ENCODE results near the gene DAPK3.
"Not testable (repeated sequence)": the region's sequence is repeated elsewhere in the genome, so short reads cannot be mapped to it uniquely, and the experiment has no call there.

The DAPK3 gene

GRCh38 chr19:3955276-3955675, 15.6 kb downstream of the DAPK3 start:
- DNase-seq (ENCODE audit: low read depth in 2 of 2): not testable (repeated sequence)

- no peak for DNase-seq (ENCODE audit: low read depth in 2 of 2)
Measured at GRCh38 chr19:3954107-3954506, 16.8 kb downstream of the DAPK3 start.

- DNase-seq (ENCODE audit: low read depth in 2 of 2): not testable (repeated sequence)
Measured at GRCh38 chr19:3952755-3953276, 18.1 kb downstream of the DAPK3 start.

GRCh38 chr19:3950871-3951861, 19.7 kb downstream of the DAPK3 start:
- DNase-seq (ENCODE audit: low read depth in 2 of 2): no peak

- DNase-seq (ENCODE audit: low read depth in 2 of 2): no peak
Measured at GRCh38 chr19:3949997-3950859, 20.7 kb downstream of the DAPK3 start.

- no peak for DNase-seq (ENCODE audit: low read depth in 2 of 2)
Measured at GRCh38 chr19:3949294-3949693, 21.6 kb downstream of the DAPK3 start.

GRCh38 chr19:3947316-3947933, 23.5 kb downstream of the DAPK3 start:
- not testable (repeated sequence) for DNase-seq (ENCODE audit: low read depth in 2 of 2)

GRCh38 chr19:3945838-3946237, 25.1 kb downstream of the DAPK3 start:
- no peak for DNase-seq (ENCODE audit: low read depth in 2 of 2)

- DNase-seq (ENCODE audit: low read depth in 2 of 2): no peak
Measured at GRCh38 chr19:3944018-3944721, 26.7 kb downstream of the DAPK3 start.

- no peak for DNase-seq (ENCODE audit: low read depth in 2 of 2)
Measured at GRCh38 chr19:3942790-3943409, 28.0 kb downstream of the DAPK3 start.

- not testable (repeated sequence) for DNase-seq (ENCODE audit: low read depth in 2 of 2)
Measured at GRCh38 chr19:3938300-3938950, 32.5 kb downstream of the DAPK3 start.

GRCh38 chr19:3936506-3937442, 34.1 kb downstream of the DAPK3 start:
- DNase-seq (ENCODE audit: low read depth in 2 of 2): no peak

GRCh38 chr19:3932931-3933810, 37.7 kb downstream of the DAPK3 start, which contains the start of gene NMRK2:
NMRK2 (plus strand) TSS chr19:3933069; CDS start chr19:3933672, 603 bp downstream.
- DNase-seq (ENCODE audit: low read depth in 2 of 2): no peak

- DNase-seq (ENCODE audit: low read depth in 2 of 2): no peak
Measured at GRCh38 chr19:3931041-3931440, 39.9 kb downstream of the DAPK3 start.

- no peak for DNase-seq (ENCODE audit: low read depth in 2 of 2)
Measured at GRCh38 chr19:3923912-3924311, 47.0 kb downstream of the DAPK3 start.

GRCh38 chr19:3923096-3923758, 47.7 kb downstream of the DAPK3 start:
- DNase-seq (ENCODE audit: low read depth in 2 of 2): no peak

- DNase-seq (ENCODE audit: low read depth in 2 of 2): no peak
Measured at GRCh38 chr19:3919793-3920192, 51.1 kb downstream of the DAPK3 start.

Measured in stimulated activated CD8-positive, alpha-beta memory T cell treated with anti-CD3 and anti-CD28 coated beads, Interleukin-15, amount 100 ng/mL, for 48 hours (primary cell).